ENCODE data around the gene SP110.
"Not testable (repeated sequence)": the region's sequence is repeated elsewhere in the genome, so short reads cannot be mapped to it uniquely, and the experiment has no call there.

Gene SP110

DNA sequence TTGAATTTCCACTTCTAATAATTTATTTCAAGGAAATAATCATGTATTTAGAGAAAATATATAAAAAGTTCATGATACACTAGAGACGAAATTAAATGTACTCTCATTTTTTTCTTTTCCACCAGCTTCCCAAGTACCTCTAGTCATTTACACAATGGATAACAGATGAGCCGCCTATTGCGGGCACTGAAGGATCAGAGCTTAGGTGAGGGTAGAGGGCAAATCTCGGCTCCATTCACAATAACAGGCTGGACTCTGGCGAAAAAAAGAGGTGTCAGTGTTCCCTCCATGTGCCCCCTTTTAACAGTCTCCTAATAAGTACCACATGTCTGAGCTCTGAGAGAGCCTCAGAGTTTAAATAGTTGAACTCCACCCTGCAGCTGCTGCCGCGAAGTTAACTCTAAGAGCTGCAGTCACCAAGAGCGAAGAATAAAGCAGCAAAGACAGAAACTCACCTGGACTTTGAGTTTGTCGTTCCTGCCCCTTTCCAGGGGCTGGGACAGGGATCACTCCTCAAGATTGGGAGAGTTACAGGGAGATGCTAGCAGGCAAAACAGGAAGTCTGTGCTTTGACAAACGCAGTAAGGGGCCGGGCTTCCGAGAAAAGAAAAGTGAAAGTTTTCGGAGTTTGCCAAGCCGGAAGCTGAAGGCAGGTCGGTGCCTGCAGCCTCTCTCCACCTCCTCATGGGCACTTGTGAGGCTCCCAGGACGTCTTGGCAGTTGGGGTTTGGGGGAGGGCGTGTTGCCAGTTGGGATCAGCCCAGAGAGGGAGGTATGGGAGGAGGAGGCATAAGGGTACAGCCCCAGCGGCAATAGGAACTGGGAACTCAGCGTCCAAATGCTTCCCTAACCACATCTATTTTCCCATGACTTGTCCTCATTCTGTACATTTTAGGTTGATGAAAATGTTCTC is at the start of gene SP110:
SP110 (minus strand) TSS at position 566 of the 913 bp plus-strand sequence. CDS start 3,057 bp downstream, outside the sequence.
- peak; percentile 54 for DNase-seq (ENCODE audit: low spot score)

DNA sequence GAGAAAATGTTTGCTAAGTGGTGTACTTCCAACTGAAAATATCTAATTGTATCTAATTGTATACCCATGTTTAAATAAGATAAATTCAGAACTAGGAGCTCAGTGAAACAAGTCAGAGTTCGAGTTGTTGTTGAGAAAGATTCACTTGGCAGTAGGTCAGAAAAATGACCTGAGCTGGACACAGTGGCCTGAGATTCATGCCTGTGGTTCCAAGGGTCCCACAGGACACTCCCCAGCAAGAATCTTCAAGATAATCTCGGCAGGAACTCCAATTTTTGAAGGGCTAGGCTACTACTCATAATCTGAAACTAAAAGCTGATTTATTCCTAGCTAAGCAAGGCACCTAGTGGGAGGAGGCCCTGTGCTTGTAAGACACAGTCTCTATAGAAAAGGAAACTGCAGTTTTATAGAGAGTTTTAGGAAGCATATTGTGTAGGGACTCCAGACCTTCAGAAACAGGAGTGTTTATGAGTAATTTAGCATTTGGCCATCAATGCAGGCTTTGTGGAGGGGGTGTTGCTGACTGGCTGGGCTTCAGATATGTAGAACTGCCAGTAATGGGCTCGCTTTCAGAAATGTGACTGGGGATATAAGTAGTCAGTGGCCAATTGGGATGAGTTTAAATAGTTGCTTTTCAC is 48.9 kb upstream of the SP110 start:
- DNase-seq (ENCODE audit: low spot score) = no peak

DNA sequence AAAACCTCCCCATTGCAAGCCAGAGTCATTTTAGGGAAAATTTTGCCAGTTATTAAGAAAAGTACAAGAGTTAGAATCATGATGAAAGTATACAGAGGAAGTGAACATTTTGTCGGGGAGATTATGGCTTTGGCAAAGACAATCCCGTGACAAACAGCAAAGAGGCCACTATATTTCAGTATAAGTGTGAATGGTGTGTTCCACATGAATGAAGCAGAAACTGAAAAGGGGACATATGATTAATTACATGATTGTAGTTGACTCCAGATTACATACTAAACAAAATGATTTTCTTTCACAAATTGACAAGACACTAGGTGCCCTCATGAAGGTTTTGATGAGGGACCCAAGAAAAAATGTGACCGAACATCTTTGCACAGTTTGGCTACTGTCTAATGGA is 47.8 kb upstream of the SP110 start:
- DNase-seq (ENCODE audit: low spot score) = no peak

DNA sequence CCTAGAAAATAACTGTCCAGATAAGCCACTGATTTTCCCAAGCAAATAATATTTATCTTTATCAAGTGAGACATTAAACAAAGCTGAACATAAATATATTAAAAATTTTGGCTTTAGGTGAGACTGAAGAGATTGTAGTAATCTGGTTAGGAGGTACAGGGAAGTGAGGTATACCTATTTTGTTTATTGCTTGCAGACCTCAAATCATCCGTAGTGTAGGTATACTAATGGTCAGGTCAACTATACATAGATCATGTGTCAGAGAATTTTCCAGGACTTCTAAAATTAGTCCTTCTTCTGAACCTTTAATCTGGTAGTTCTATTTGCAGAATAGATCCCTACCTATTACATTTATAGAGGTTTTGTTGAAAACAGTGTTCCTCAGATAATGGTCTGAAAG is 47.3 kb upstream of the SP110 start:
- DNase-seq (ENCODE audit: low spot score) = no peak

DNA sequence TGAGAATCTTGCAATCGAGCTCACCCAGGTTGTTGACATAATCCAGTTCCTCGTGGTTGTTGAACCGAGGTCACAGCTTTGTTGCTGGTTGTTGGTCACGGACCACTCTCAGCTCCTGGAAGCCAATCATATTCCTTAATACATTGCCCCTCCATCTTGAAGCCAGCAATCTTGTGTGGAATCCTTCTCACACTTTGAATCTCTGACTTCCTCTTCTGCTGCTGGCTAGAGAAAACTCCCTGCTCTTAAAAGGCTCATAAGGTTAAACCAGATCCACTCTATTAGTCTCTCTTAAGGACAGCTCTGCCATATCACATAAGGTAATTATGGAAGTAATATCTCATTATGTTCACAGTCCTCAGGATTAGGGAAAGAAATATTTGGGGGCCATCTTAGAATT is 46.9 kb upstream of the SP110 start:
- DNase-seq (ENCODE audit: low spot score) = no peak

DNA sequence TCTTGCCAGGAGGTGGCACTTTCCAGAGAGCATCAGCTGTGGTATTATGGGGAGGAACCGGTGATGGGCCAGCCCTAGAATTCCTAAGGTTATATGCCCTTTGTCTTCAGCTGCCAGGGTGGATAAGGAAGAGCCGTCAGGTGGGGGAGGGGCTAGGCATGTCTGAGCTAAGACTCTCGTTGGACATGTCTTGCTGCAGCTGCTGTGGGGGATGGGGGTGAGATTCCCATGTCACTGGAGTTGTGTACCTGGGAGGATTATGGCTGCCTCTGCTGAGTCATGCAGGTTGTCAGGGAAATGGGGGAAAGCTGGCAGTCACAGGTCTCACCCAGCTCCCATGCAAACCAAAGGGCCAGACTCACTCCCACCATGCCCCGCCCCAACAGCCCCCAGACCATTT is 45.2 kb upstream of the SP110 start:
- not testable (repeated sequence) for DNase-seq (ENCODE audit: low spot score)

DNA sequence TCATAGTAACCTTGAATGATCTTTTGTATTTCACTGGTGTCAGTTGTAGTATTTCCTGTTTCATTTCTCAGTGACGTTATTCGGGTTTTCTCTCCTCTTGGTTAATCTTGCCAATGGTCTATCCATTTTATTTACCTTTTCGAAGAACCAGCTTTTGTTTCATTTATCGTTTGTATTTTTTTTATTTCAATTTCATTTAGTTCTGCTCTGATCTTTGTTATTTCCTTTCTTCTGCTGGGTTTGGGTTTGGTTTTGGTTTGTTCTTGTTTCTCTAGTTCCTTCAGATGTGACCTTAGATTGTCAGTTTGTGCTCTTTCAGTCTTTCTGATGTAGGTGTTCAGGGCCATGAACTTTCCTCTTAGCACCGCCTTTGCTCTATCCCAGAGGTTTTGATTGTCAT is 42.5 kb upstream of the SP110 start:
- DNase-seq (ENCODE audit: low spot score) = no peak

DNA sequence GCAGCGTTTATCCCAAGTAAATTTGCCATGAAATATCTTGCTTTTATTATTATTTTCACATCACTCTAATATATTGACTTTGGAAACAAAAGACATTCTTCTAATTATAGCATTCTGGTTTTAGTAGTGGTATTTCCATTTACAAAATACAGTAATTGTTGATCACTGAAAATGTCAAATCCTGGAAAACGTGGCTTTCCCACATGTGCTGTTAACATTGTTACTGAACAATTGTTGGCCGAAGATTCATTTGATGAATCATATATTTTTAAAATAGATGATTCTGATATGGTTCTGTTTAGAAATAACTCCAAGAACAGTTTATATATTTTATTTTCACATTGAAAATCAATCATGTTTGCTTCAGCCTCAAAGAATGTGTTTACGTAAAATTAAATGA is 38.7 kb upstream of the SP110 start:
- DNase-seq (ENCODE audit: low spot score) = no peak

DNA sequence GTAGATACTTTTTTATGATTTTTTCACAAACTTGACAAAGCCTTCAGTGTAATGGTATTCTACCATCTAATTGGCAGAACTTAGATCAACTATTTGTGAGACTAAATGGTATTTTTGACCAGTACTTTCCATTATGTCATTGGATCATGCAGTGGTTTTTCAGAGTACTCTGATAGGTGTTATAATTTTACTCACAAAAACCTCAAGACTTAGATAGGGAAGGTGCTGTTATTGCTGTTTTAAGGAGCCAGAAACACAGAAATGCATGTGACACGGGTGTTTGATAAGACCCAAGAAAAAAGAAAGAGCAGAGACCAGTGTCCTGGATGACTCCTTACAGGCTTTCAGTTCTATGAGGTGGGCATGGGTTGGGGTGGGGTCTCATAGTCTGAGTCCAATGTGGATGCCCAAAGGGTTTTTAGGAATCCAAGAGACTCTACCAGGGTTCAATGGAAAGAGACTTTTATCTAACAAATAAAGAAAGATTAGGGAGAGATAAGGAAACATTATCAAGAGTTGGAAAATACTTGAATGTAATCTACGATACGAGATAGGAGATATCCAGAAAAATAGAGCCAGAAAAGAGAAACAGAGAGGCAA is 37.0 kb upstream of the SP110 start:
- no peak for DNase-seq (ENCODE audit: low spot score)

DNA sequence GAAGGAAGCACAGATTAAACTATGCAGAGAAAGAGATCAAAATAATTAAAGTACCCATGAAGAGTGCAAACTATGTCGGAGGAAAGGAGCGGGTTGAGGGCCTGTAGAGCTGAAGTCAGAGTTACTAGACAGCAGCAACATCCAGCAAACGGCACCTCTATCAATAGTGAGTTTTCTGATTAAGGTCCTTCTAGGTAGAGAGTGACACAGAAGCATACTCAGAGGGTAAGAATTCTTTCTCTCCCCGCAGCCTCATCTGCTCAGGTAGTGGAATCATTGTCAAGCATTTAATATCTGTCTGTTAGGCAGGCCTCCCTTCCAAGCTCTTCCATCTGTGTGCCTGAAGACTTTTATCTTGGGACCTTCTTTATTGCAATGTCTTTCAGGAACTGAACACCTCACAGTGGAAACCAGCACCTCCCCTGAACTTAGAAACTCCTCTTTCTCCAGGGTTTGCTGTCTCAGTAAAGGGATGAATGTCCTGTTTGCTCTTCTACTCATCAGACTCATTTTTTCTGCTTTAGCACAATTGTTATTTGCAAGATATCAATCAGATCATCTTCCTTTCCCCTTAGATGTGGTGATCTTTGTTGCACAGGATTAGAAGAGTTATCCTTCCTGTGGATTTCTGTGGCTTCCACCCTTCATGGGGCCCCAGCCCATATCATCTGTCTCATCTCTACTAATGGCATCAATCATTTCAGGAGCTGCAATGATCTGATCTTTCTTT is 34.5 kb upstream of the SP110 start:
- no peak for DNase-seq (ENCODE audit: low spot score)

DNA sequence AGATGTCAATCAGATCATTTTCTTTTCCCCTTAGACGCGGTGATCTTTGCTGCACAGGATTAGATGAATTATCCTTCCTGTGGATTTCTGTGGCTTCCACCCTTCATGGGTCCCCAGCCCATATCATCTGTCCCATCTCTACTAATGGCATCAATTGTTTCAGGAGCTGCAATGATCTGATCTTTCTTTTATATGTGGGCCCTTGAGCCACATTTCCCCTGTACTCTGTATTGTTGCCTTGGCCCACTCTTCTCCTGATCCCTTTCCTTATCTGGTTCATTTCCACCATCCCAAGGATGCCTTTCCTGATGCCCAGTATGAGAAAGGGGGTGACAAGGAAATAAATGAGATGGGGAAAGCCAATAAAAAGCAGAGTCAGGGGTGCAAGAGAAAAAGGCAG is 30.4 kb upstream of the SP110 start:
- DNase-seq (ENCODE audit: low spot score) = no peak

DNA sequence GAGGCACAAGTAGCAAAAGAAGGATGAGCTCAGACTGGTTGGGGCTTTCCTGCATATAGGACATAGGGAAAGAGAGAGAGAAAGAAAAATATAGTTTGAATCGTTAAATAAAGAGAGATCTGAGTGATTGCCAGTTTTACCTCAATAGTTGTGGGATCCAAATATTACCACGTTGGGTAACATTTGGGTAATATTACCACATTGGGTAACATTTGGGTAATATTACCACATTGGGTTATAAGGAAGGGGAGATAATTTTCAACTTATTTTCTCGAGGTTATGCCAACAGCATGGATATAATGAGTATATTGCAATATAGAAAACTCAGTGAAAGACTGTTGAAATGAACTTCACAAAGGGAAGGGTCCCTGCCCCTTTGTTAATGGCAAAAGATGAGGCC is 26.4 kb upstream of the SP110 start:
- no peak for DNase-seq (ENCODE audit: low spot score)

DNA sequence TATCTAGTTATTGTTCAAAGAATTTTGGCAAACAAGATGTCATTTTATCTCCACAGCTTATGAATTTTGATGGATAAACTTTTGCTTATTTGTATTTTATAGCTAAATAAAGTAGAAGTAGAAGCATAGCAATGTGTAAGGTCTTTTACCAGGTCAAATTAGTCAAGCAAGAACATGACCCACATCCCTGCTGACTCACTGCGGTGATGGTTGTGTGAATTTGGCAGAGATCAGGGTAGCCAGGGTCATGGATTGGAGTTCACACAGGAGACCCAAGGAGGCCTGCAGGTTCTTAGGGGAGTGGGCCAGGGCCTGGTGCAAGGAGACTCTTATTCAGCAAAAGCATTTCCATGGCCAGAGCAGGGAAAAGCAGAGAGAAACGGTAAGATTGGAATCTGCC is 24.4 kb upstream of the SP110 start:
- DNase-seq (ENCODE audit: low spot score) = no peak

DNA sequence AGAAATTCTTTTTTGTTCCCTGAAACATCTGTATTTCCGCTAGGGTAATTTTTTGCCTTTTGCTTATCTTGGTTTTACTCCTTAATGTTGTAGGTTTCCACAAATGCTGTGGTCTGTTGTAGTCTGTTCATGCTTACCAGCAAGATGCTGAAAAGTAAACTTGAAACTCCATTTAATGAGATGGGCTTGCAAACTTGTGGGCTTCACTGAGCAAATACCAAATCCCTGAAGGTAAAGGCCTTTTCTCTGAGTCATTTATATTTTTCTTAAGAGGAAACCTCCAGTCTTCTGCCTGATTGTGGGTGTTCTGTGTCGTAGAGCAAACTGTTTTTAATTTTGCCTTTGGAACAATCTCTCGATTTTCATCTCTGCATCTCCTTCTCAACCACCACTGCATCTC is 15.1 kb upstream of the SP110 start:
- DNase-seq (ENCODE audit: low spot score) = no peak

DNA sequence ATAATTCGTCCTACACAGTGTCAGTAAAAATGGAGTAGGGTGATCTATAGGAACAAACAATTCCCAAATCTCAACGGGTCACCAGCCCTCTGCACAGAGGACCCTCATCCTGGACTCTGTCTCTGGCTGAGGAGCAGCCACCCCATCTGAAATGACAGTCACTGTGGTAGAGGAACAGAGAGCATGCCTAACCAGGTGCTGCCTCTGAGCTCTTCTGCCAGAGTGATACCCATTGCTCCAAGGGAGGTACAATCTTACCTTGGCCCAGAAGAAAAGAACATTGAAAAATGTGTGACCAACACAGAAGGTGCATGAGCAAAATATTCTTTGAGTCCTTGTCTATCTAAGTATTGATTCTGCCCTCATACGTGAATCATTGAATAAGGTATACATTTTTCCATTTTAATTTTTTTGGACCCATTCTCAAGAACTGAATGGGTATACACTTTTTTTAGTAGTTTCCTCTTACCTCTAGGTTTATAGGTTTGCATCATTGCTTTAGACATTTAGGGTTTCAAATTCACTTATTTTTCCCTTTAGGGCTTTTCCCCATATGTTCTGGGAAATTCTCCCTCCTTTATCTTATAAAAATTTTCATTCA is 14.4 kb upstream of the SP110 start:
- DNase-seq (ENCODE audit: low spot score) = no peak

DNA sequence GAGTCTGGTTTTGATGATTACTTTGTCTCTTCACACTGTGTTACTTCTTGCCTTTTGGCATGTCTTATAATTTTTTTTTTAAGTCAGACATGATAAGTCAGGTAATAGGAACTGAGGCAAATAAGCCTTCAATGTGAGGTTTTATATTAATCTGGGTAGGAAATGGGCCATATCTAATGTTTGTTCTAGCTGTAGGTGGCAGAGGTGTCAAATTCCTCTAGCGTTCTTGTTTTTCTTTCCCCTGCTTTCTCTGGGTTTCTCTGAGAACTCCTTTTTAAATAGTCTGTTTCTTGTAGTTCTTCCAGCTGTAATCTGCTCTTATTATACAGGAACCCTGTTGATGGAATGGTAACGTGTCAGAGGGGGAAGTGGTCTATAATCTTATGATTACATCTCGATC is 11.5 kb upstream of the SP110 start:
- no peak for DNase-seq (ENCODE audit: low spot score)

DNA sequence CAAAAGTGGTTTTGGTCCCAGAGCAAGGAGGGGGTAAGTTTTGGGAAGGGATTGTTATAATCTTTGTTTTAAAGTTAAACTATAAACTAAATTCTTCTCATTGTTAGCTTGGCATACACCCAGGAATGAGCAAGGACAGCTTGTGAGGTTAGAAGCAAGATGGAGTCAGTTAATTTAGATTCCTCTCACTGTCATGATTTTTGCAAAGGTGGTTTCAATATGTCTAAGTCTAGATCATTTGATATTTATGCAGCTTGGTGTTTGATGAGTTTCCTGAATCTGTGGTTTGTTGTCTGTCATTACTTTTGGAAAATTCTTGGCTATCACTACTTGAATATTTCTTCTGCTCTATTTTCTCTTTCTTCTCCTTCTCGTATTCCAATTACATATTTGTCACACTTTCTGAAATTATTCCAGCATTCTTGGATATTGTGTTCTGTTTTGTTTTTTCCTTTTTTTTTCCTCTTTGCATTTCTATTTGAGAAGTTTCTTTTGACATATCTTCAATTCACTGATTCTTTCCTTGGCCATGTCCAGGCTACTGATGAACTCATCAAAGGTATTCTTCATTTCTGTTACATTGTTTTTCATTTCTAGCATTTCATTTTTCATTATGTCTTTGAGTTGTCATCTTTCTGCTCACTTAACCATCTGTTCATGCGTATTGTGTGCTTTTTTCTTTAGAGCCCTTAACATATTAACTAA is 10.9 kb upstream of the SP110 start:
- DNase-seq (ENCODE audit: low spot score) = no peak

DNA sequence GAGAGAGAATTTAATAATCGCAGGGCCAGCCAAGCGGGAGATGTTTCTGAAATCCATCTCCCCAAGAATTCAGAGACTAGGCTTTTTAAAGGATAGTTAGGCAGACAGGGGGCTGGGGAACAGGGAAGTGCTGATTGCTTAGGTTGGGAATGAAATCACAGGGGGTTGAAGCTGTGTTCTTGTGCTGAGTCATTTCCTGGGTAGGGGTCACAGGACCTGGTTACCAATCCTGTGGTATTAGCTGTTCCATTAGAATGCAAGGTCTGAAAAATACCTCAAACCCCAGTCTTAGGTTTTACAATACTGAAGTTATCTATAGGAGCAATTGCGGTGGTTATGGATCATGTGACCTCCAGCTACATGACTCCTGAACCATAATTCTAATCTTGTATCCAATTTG is 10.3 kb upstream of the SP110 start:
- no peak for DNase-seq (ENCODE audit: low spot score)

DNA sequence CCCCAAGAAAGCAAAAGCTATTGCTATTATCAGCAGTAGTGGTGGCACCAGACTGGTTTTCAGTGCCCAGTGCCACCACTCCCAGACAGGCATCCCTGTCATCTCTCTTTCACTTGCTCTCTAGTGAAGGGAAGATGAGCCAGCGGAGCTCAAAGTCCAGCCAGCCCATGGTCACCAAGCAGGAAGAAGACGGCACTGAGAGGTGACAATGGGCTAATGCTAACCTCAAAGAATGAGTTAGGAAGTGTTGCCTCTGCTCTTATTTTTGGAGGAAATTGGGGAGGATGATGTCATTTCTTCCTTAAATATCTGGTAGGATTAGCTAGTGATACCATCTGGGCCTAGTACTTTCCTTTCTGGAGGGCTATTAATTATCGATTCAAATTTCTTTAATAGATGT is 7.4 kb upstream of the SP110 start:
- DNase-seq (ENCODE audit: low spot score) = no peak

DNA sequence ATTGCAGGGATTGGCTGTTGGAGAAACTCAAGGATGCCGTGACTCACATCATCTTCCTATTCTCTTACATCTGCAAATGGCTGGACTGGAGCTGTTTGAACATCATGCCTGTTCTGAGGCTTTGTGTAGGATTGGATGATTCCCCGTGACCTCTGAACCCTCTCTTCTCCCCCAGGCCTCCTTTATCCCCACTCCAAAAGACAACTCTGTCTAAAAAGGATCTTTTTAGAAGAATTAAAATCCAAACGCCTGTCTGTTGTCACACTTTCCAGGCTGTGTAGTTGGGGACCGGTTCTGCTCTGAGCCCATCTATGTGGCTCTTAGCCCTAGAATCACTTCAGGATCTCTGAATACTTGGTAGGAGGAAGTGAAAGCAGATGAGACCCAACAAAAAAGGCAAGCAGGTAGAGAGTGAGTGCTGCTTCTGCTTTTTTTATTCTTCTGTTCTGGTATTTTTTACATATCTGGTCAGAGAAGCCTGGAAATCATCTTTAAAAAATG is 6.3 kb upstream of the SP110 start:
- DNase-seq (ENCODE audit: low spot score) = no peak

DNA sequence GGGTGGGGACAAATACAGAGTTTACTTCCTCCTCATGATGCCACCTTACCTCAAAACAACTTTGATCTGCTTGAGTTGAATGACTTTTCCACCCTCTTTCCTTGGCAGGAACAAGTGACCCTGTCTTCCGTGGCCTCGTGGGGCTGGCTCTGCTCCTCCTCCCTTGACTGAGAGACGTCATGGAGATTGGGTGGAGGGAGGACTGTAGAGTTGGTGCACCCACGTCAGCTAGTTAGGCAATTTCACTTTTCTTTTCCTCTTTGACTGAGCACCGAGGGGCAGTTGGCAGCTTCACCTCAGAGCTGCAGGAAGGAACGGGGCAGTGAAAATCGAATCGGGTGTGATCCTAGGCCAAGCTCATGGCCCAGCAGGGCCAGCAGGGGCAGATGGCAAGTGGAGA is 5.7 kb upstream of the SP110 start, which contains the start of gene SP140:
SP140 (plus strand) TSS at position 251 of the 400 bp plus-strand sequence; CDS start at position 360, 109 bp downstream.
- DNase-seq (ENCODE audit: low spot score) = no peak
